ENCODE results near the gene CCN6. TPM values are rescaled to one million over a fixed set of nuclear protein-coding genes. Genes with fewer than 3 reads are reported as not detected.
"Not testable (repeated sequence)": the region's sequence is repeated elsewhere in the genome, so short reads cannot be mapped to it uniquely, and the experiment has no call there.

Gene CCN6
- total RNA-seq, 1 experiment from 2014 or later = not detected

GRCh38 chr6:112049026-112049799, 4.7 kb upstream of the CCN6 start:
- TF ChIP-seq, protein P1, sequence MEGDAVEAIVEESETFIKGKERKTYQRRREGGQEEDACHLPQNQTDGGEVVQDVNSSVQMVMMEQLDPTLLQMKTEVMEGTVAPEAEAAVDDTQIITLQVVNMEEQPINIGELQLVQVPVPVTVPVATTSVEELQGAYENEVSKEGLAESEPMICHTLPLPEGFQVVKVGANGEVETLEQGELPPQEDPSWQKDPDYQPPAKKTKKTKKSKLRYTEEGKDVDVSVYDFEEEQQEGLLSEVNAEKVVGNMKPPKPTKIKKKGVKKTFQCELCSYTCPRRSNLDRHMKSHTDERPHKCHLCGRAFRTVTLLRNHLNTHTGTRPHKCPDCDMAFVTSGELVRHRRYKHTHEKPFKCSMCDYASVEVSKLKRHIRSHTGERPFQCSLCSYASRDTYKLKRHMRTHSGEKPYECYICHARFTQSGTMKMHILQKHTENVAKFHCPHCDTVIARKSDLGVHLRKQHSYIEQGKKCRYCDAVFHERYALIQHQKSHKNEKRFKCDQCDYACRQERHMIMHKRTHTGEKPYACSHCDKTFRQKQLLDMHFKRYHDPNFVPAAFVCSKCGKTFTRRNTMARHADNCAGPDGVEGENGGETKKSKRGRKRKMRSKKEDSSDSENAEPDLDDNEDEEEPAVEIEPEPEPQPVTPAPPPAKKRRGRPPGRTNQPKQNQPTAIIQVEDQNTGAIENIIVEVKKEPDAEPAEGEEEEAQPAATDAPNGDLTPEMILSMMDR (IDR thresholded peaks at IDR 0.05; ENCODE audit: insufficient read depth in 1 of 2, low read depth in 1 of 2, low read length in 1 of 2, severe bottlenecking in 1 of 2, unreplicated experiment in 1 of 2) = no peak
- no peak for DNase-seq
- ChIA-PET CTCF (interaction anchor here (0.6 kb wide), 1 partner anchor 1593 kb away, joined by 4 read pairs; no protein-coding TSS in a partner anchor), POLR2A (no interaction called here)
- no peaks in the 10 kb centered on the region for H3K9me3 ChIP-seq
- Mint-ChIP-seq H3K4me1 (ENCODE audit: low read depth, unreplicated experiment) (no peaks in the 10 kb centered on the region), H3K4me3 (ENCODE audit: unreplicated experiment) (no peak overlapping the region), H3K9me3 (ENCODE audit: unreplicated experiment) (no peaks in the 10 kb centered on the region), H3K27me3 (ENCODE audit: insufficient read depth, unreplicated experiment) (peaks cover 6% of the 10 kb centered on the region), H3K36me3 (ENCODE audit: insufficient read depth, unreplicated experiment) (no peaks in the 10 kb centered on the region), H3K27ac (ENCODE audit: unreplicated experiment) (no peak overlapping the region)
- H3K4me1 ChIP-seq = no peaks in the 10 kb centered on the region
- H3K27me3 ChIP-seq (replicated peaks; ENCODE audit: control insufficient read depth, insufficient read depth, low read length) = no peaks in the 10 kb centered on the region
- intact Hi-C loops (cut with micrococcal nuclease; ENCODE audit: unreplicated experiment) = no loop called here
- no peaks in the 10 kb centered on the region for H3K36me3 ChIP-seq (ENCODE audit: control insufficient read depth, insufficient read depth, low read length)
- H3K4me3 ChIP-seq (ENCODE audit: low read depth, low read length) = no peak overlapping the region
- no TSS peak for BruUV-seq (replicated peaks)

- no peak overlapping the region for H3K27ac Mint-ChIP-seq (ENCODE audit: unreplicated experiment)
- no peaks in the 10 kb centered on the region for H3K9me3 Mint-ChIP-seq (ENCODE audit: unreplicated experiment)
- H3K4me3 ChIP-seq (ENCODE audit: low read depth, low read length) = no peak overlapping the region
- no peaks in the 10 kb centered on the region for H3K4me1 ChIP-seq
- POLR2A ChIA-PET = no interaction called here
- CTCF ChIA-PET = no interaction called here
- H3K36me3 ChIP-seq (ENCODE audit: control insufficient read depth, insufficient read depth, low read length) = no peaks in the 10 kb centered on the region
- H3K9me3 ChIP-seq = no peaks in the 10 kb centered on the region
- no TSS peak for BruUV-seq (replicated peaks)
- TF ChIP-seq, protein P1 (IDR thresholded peaks at IDR 0.05; ENCODE audit: insufficient read depth in 1 of 2, low read depth in 1 of 2, low read length in 1 of 2, severe bottlenecking in 1 of 2, unreplicated experiment in 1 of 2) = no peak
- H3K36me3 Mint-ChIP-seq (ENCODE audit: insufficient read depth, unreplicated experiment) = no peaks in the 10 kb centered on the region
- no peaks in the 10 kb centered on the region for H3K4me1 Mint-ChIP-seq (ENCODE audit: low read depth, unreplicated experiment)
- no peak overlapping the region for H3K4me3 Mint-ChIP-seq (ENCODE audit: unreplicated experiment)
- no peak for DNase-seq
- intact Hi-C loops (cut with micrococcal nuclease; ENCODE audit: unreplicated experiment) = no loop called here
- H3K27me3 Mint-ChIP-seq (ENCODE audit: insufficient read depth, unreplicated experiment) = peaks cover 9% of the 10 kb centered on the region
- H3K27me3 ChIP-seq (replicated peaks; ENCODE audit: control insufficient read depth, insufficient read depth, low read length) = no peaks in the 10 kb centered on the region
Observed at GRCh38 chr6:112049996-112050395, 3.9 kb upstream of the CCN6 start.

GRCh38 chr6:112050429-112050828, 3.5 kb upstream of the CCN6 start:
- H3K27me3 ChIP-seq (replicated peaks; ENCODE audit: control insufficient read depth, insufficient read depth, low read length) = no peaks in the 10 kb centered on the region
- POLR2A ChIA-PET = no interaction called here
- DNase-seq = no peak
- no peaks in the 10 kb centered on the region for H3K9me3 ChIP-seq
- no peaks in the 10 kb centered on the region for H3K4me1 ChIP-seq
- H3K27ac Mint-ChIP-seq (ENCODE audit: unreplicated experiment) = no peak overlapping the region
- BruUV-seq (replicated peaks) = no TSS peak
- no peaks in the 10 kb centered on the region for H3K36me3 Mint-ChIP-seq (ENCODE audit: insufficient read depth, unreplicated experiment)
- H3K27me3 Mint-ChIP-seq (ENCODE audit: insufficient read depth, unreplicated experiment) = peaks cover 11% of the 10 kb centered on the region
- no peaks in the 10 kb centered on the region for H3K36me3 ChIP-seq (ENCODE audit: control insufficient read depth, insufficient read depth, low read length)
- H3K4me3 Mint-ChIP-seq (ENCODE audit: unreplicated experiment) = no peak overlapping the region
- H3K4me1 Mint-ChIP-seq (ENCODE audit: low read depth, unreplicated experiment) = no peaks in the 10 kb centered on the region
- intact Hi-C loops (cut with micrococcal nuclease; ENCODE audit: unreplicated experiment) = no loop called here
- no peaks in the 10 kb centered on the region for H3K9me3 Mint-ChIP-seq (ENCODE audit: unreplicated experiment)
- TF ChIP-seq, protein P1 (IDR thresholded peaks at IDR 0.05; ENCODE audit: insufficient read depth in 1 of 2, low read depth in 1 of 2, low read length in 1 of 2, severe bottlenecking in 1 of 2, unreplicated experiment in 1 of 2) = no peak
- CTCF ChIA-PET = no interaction called here
- H3K4me3 ChIP-seq (ENCODE audit: low read depth, low read length) = no peak overlapping the region

GRCh38 chr6:112051251-112051740, 2.6 kb upstream of the CCN6 start:
- H3K9me3 Mint-ChIP-seq (ENCODE audit: unreplicated experiment); H3K4me1 ChIP-seq; POLR2A ChIA-PET; H3K27me3 ChIP-seq (replicated peaks; ENCODE audit: control insufficient read depth, insufficient read depth, low read length); intact Hi-C loops (cut with micrococcal nuclease; ENCODE audit: unreplicated experiment); H3K9me3 ChIP-seq; H3K4me3 ChIP-seq (ENCODE audit: low read depth, low read length); BruUV-seq (replicated peaks); CTCF ChIA-PET; H3K36me3 ChIP-seq (ENCODE audit: control insufficient read depth, insufficient read depth, low read length); H3K4me1 Mint-ChIP-seq (ENCODE audit: low read depth, unreplicated experiment); H3K36me3 Mint-ChIP-seq (ENCODE audit: insufficient read depth, unreplicated experiment); H3K27ac Mint-ChIP-seq (ENCODE audit: unreplicated experiment); DNase-seq; H3K4me3 Mint-ChIP-seq (ENCODE audit: unreplicated experiment): not testable (repeated sequence)
- peaks cover 11% of the 10 kb centered on the region for H3K27me3 Mint-ChIP-seq (ENCODE audit: insufficient read depth, unreplicated experiment)

Measured in Caco-2 (cell line).